SK-N-SH (cell line): ENCODE data around the gene POU4F1. TPM values are rescaled to one million over a fixed set of nuclear protein-coding genes. Genes with fewer than 3 reads are reported as not detected.

Source experiments
- CTCF ChIA-PET: fragments of 300-600, 350-600 bp; formaldehyde crosslinking; extraction: SDS; loops from one replicate; lab custom pipeline; 2021; lab: Yijun Ruan, JAX
- POLR2A ChIA-PET: fragments of 350-600 bp; sonication (Branson Sonifier 250); formaldehyde crosslinking; extraction: SDS; loops from one replicate; lab custom pipeline; 2020; ENCODE audit warnings: antibody characterized with exemption, inconsistent platforms; lab: Yijun Ruan, JAX
- DNase-seq: peaks from one replicate; pipeline ENCODE4 v3.0.0; 2012
- H2AFZ ChIP-seq: fragments of 200-600 bp; sonication (generic); 2 replicates; pipeline ENCODE4 v1.8.1; 2016; ENCODE audit warnings: antibody characterized with exemption, mild to moderate bottlenecking, low read depth
- H3F3A ChIP-seq: fragments of 200-600 bp; sonication (generic); replicated peaks from 2 replicates; pipeline ENCODE3; 2016; ENCODE audit warnings: antibody characterized with exemption, mild to moderate bottlenecking; ENCODE audit not compliant: insufficient read depth
- H3K27ac ChIP-seq, 2 experiments: fragments of 200-500 bp in 1 of 2; fragments of 200-600 bp in 1 of 2; sonication (Bioruptor generic) in 1 of 2; sonication (generic), shearing (Covaris generic) in 1 of 2; 2 replicates each; pipeline versions ENCODE4 v1.5.1 to v1.6.1; 2014 to 2016; ENCODE audit warnings: low read depth in 2 of 2, inconsistent platforms in 1 of 2, low read length in 1 of 2, mild to moderate bottlenecking in 1 of 2, mixed read lengths in 1 of 2
- H3K27me3 ChIP-seq: fragments of 200-600 bp; sonication (generic), shearing (Covaris generic); 2 replicates; pipeline ENCODE4 v1.6.1; 2016; ENCODE audit warnings: mixed run types; ENCODE audit not compliant: insufficient read depth
- H3K36me3 ChIP-seq, 2 experiments: fragments of 200-500 bp in 1 of 2; fragments of 200-600 bp in 1 of 2; sonication (Bioruptor generic) in 1 of 2; sonication (generic) in 1 of 2; replicated peaks in 1 of 2; 2 replicates each; pipeline versions ENCODE3 to v1.5.1; 2014 to 2016; ENCODE audit warnings: low read length in 1 of 2, mild to moderate bottlenecking in 1 of 2; ENCODE audit not compliant: insufficient read depth in 2 of 2, control insufficient read depth in 1 of 2
- H3K4me1 ChIP-seq, 2 experiments: fragments of 200-500 bp in 1 of 2; fragments of 200-600 bp in 1 of 2; sonication (Bioruptor generic) in 1 of 2; sonication (generic), shearing (Covaris generic) in 1 of 2; 2 replicates each; pipeline versions ENCODE4 v1.5.1 to v1.6.1; 2014 to 2016; ENCODE audit warnings: low read depth in 1 of 2, low read length in 1 of 2, mixed run types in 1 of 2; ENCODE audit not compliant: insufficient read depth in 2 of 2, control insufficient read depth in 1 of 2
- H3K4me2 ChIP-seq: fragments of 200-600 bp; sonication (generic), shearing (Covaris generic); 2 replicates; pipeline ENCODE4 v1.6.1; 2017; ENCODE audit warnings: mixed run types
- H3K4me3 ChIP-seq, 2 experiments: fragments of 200-500 bp in 1 of 2; fragments of 200-600 bp in 1 of 2; sonication (Bioruptor generic) in 1 of 2; sonication (generic), shearing (Covaris generic) in 1 of 2; 2 replicates each; pipeline versions ENCODE4 v1.5.1 to v1.8.1; 2014 to 2016; ENCODE audit warnings: low read depth in 2 of 2, inconsistent platforms in 1 of 2, low read length in 1 of 2, mild to moderate bottlenecking in 1 of 2, mixed read lengths in 1 of 2, moderate library complexity in 1 of 2
- H3K79me2 ChIP-seq: fragments of 200-600 bp; sonication (generic); 2 replicates; pipeline ENCODE4 v1.8.1; 2017; ENCODE audit warnings: mild to moderate bottlenecking; ENCODE audit not compliant: insufficient read depth
- H3K9ac ChIP-seq: fragments of 200-600 bp; sonication (generic); 2 replicates; pipeline ENCODE4 v1.6.1; 2017; ENCODE audit warnings: mixed run types
- H3K9me2 ChIP-seq: fragments of 200-600 bp; sonication (generic); 2 replicates; pipeline ENCODE4 v1.6.1; 2017; ENCODE audit warnings: mixed run types
- H3K9me3 ChIP-seq: fragments of 200-600 bp; sonication (generic); 2 replicates; pipeline ENCODE4 v1.6.1; 2017; ENCODE audit warnings: mixed run types, mild to moderate bottlenecking, moderate library complexity
- H4K20me1 ChIP-seq: fragments of 200-600 bp; sonication (generic); 2 replicates; pipeline ENCODE4 v1.6.1; 2017; ENCODE audit warnings: mild to moderate bottlenecking, mixed run types; ENCODE audit not compliant: insufficient read depth
- CHD2 ChIP-seq: fragments of 150-350 bp; IDR thresholded peaks from 2 replicates; pipeline ENCODE4 v1.6.1; 2018; ENCODE audit warnings: low read length; ENCODE audit not compliant: partially characterized antibody
- ELF1 ChIP-seq: IDR thresholded peaks from 2 replicates; pipeline ENCODE4 v1.4.0; 2012
- FOXM1 ChIP-seq: IDR thresholded peaks from 2 replicates; pipeline ENCODE4 v1.4.0; 2012; ENCODE audit warnings: low read depth, mild to moderate bottlenecking
- GABPA ChIP-seq: IDR thresholded peaks from 2 replicates; pipeline ENCODE4 v1.4.0; 2012; ENCODE audit warnings: low read depth, mild to moderate bottlenecking
- GATA2 ChIP-seq: sonication (generic); formaldehyde crosslinking; IDR thresholded peaks from 2 replicates; pipeline ENCODE4 v1.5.0; 2020; ENCODE audit warnings: mild to moderate bottlenecking, missing genetic modification reagents
- MXI1 ChIP-seq: IDR thresholded peaks from 2 replicates; pipeline ENCODE4 v1.6.1; 2012; ENCODE audit warnings: mild to moderate bottlenecking, low read depth, low read length, improper control_type of control experiment
- NFIC ChIP-seq: IDR thresholded peaks from 2 replicates; pipeline ENCODE4 v1.4.0; 2012; ENCODE audit warnings: borderline replicate concordance
- NRF1 ChIP-seq: IDR thresholded peaks from 2 replicates; pipeline ENCODE4 v1.6.1; 2012; ENCODE audit warnings: low read depth, mild to moderate bottlenecking, low read length
- POLR2AphosphoS5 ChIP-seq: IDR thresholded peaks from 2 replicates; pipeline ENCODE4 v1.6.1; 2012; ENCODE audit warnings: low read depth, low read length
- RAD21 ChIP-seq: IDR thresholded peaks from 2 replicates; pipeline ENCODE4 v1.6.1; 2012; ENCODE audit warnings: mild to moderate bottlenecking, low read length
- RCOR1 ChIP-seq: fragments of 150-350 bp; IDR thresholded peaks from 2 replicates; pipeline ENCODE4 v1.6.1; 2017; ENCODE audit warnings: antibody characterized with exemption, low read length
- SMC3 ChIP-seq: IDR thresholded peaks from 2 replicates; pipeline ENCODE4 v1.6.1; 2012; ENCODE audit warnings: low read depth, low read length, improper control_type of control experiment
- TEAD4 ChIP-seq: IDR thresholded peaks from 2 replicates; pipeline ENCODE4 v1.4.0; 2012; ENCODE audit warnings: mild to moderate bottlenecking, borderline replicate concordance; ENCODE audit not compliant: insufficient read depth
- YY1 ChIP-seq: IDR thresholded peaks from 2 replicates; pipeline ENCODE4 v1.4.0; 2012; ENCODE audit warnings: low read depth, mild to moderate bottlenecking
- WGBS: methylation state at CpG from one replicate; pipeline ENCODE4 v1.1.6; 2017; ENCODE audit warnings: low lambda C conversion rate; 5-methylcytosine and 5-hydroxymethylcytosine counted together
- polyA plus RNA-seq, 3 experiments: library from polyadenylated mRNA; depleted of rRNA; stranded (reverse); fragments of >200 nt; gene quantifications; 2 replicates each; pipeline ENCODE4 v1.2.3, GENCODE V29; 2012
- TF ChIP-seq, protein P1 (sequence below): fragments of 150-350 bp; IDR thresholded peaks from 2 replicates; pipeline ENCODE4 v1.6.1; 2016; ENCODE audit warnings: mild to moderate bottlenecking, low read depth, low read length
- TF ChIP-seq, protein P2 (sequence below): IDR thresholded peaks from 2 replicates; pipeline ENCODE4 v1.4.0; 2012; ENCODE audit warnings: low read depth, borderline replicate concordance
- TF ChIP-seq, protein P3 (sequence below): IDR thresholded peaks from 2 replicates; pipeline ENCODE4 v1.6.1; 2012; ENCODE audit warnings: mild to moderate bottlenecking, low read depth, low read length, moderate library complexity
- TF ChIP-seq, protein P4 (sequence below): IDR thresholded peaks from 2 replicates; pipeline ENCODE4 v1.4.0; 2012; ENCODE audit warnings: low read depth

POU4F1 gene
- polyA plus RNA-seq, 1 of the 3 experiments (the other 2 are of a cell fraction), result not detected

DNA sequence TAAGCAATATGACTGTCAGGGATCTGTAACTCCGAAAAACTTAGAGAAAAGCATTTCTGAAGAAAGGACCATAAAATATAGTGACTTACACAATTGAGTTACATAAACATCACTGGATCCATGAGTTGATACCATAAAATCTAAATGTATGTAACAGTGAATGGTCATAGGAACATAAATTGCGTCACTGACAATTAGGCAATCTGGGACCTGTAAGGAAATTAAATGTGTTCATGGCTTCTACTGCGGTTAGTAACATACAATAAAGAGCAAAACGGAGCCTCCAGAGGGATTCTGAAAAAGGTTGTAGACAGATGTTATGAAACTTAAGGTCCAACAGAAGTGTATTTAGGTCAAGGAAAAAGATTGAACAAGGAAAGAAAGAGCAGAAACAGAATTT is 27.1 kb downstream of the POU4F1 start (continued):
- TF ChIP-seq FOXM1 (no peak), CHD2 (no peak), TEAD4 (no peak), GATA2 (CRISPR knock-in tag) (no peak)

DNA sequence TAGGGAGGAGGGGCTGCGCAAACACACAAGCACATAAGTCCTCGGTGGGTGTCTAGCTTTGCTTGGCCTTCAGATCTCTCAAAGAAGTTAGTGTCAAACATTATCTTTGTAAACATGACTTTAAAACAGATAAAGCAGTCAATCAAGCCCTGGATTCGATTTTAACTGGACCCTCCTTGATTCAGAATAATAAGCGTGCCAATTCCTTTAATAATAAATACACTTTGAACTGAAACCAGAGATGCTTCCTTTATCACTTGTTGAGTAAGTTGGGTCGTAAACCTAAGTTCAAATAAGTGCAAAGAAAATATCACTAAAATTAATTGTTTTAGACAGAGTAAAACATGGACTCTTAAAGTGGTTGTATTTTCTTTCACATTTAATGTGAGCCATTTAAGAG is 30.9 kb downstream of the POU4F1 start:
- Histone ChIP-seq H3K4me1 (no peaks in the 10 kb centered on the region; a peak in 1 of 4 replicates), H3K4me3 (no peak overlapping the region), H3K9ac (no peak overlapping the region), H3K4me2 (no peak overlapping the region), H3K9me3 (no peaks in the 10 kb centered on the region), H3F3A (no peaks in the 10 kb centered on the region), H3K36me3 (no peaks in the 10 kb centered on the region), H3K27ac (no peak overlapping the region), H3K79me2 (no peaks in the 10 kb centered on the region), H2AFZ (no peak overlapping the region), H3K27me3 (peaks cover 4% of the 10 kb centered on the region; the same call in 1 of the 2 replicates), H4K20me1 (no peaks in the 10 kb centered on the region), H3K9me2 (no peaks in the 10 kb centered on the region)
- WGBS, result 44% methylated on average over 5 of the region's 5 CpGs
- CTCF ChIA-PET, result interaction anchor here (1.4 kb wide), 1 partner anchor 434 kb away, joined by 3 read pairs; no protein-coding TSS in a partner anchor
- POLR2A ChIA-PET, result no interaction called here
- TF ChIP-seq RAD21 (no peak), MXI1 (no peak), NRF1 (no peak), YY1 (no peak)
- TF ChIP-seq, protein P1, sequence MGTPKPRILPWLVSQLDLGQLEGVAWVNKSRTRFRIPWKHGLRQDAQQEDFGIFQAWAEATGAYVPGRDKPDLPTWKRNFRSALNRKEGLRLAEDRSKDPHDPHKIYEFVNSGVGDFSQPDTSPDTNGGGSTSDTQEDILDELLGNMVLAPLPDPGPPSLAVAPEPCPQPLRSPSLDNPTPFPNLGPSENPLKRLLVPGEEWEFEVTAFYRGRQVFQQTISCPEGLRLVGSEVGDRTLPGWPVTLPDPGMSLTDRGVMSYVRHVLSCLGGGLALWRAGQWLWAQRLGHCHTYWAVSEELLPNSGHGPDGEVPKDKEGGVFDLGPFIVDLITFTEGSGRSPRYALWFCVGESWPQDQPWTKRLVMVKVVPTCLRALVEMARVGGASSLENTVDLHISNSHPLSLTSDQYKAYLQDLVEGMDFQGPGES, result no peak
- DNase-seq, result no peak

DNA sequence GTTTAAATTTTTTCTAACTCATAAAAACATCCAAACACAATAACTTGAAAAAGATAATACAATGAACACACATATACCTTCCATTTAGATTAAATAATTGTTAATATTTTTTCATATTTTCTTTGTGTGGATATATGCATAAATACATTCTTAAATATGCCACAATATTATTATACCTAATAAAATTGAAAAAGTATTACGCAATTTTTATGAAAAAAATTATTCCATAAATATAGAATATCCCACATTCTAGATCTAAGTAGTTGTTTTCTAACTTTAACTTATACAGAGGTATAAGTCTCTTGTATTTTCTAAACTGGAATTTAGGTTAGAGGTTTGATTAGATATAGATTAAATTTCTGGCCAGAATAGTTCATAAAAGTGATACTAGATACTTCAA is 34.3 kb downstream of the POU4F1 start:
- no peaks in the 10 kb centered on the region for H3F3A ChIP-seq
- no peaks in the 10 kb centered on the region for H3K9me2 ChIP-seq
- no peak overlapping the region for H2AFZ ChIP-seq
- H3K4me2 ChIP-seq, result no peak overlapping the region
- ChIA-PET CTCF (interaction anchor here (1.7 kb wide), 1 partner anchor 328 kb away, joined by 5 read pairs; no protein-coding TSS in a partner anchor), POLR2A (no interaction called here)
- H3K27ac ChIP-seq, result no peak overlapping the region
- no peaks in the 10 kb centered on the region; a peak in 1 of 4 replicates for H3K4me1 ChIP-seq
- H3K4me3 ChIP-seq, result no peak overlapping the region
- H3K27me3 ChIP-seq, result peaks cover 4% of the 10 kb centered on the region; the same call in 1 of the 2 replicates
- H3K9me3 ChIP-seq, result no peaks in the 10 kb centered on the region
- WGBS, result 25% methylated on average over 1 of the region's 1 CpG
- no peak overlapping the region for H3K9ac ChIP-seq
- H4K20me1 ChIP-seq, result no peaks in the 10 kb centered on the region
- no peaks in the 10 kb centered on the region for H3K36me3 ChIP-seq
- no peak for TF ChIP-seq SMC3
- TF ChIP-seq, protein P2, sequence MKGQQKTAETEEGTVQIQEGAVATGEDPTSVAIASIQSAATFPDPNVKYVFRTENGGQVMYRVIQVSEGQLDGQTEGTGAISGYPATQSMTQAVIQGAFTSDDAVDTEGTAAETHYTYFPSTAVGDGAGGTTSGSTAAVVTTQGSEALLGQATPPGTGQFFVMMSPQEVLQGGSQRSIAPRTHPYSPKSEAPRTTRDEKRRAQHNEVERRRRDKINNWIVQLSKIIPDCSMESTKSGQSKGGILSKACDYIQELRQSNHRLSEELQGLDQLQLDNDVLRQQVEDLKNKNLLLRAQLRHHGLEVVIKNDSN, result no peak
- no peak for TF ChIP-seq GABPA
- TF ChIP-seq, protein P1, result no peak
- TF ChIP-seq, protein P3, sequence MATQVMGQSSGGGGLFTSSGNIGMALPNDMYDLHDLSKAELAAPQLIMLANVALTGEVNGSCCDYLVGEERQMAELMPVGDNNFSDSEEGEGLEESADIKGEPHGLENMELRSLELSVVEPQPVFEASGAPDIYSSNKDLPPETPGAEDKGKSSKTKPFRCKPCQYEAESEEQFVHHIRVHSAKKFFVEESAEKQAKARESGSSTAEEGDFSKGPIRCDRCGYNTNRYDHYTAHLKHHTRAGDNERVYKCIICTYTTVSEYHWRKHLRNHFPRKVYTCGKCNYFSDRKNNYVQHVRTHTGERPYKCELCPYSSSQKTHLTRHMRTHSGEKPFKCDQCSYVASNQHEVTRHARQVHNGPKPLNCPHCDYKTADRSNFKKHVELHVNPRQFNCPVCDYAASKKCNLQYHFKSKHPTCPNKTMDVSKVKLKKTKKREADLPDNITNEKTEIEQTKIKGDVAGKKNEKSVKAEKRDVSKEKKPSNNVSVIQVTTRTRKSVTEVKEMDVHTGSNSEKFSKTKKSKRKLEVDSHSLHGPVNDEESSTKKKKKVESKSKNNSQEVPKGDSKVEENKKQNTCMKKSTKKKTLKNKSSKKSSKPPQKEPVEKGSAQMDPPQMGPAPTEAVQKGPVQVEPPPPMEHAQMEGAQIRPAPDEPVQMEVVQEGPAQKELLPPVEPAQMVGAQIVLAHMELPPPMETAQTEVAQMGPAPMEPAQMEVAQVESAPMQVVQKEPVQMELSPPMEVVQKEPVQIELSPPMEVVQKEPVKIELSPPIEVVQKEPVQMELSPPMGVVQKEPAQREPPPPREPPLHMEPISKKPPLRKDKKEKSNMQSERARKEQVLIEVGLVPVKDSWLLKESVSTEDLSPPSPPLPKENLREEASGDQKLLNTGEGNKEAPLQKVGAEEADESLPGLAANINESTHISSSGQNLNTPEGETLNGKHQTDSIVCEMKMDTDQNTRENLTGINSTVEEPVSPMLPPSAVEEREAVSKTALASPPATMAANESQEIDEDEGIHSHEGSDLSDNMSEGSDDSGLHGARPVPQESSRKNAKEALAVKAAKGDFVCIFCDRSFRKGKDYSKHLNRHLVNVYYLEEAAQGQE, result no peak
- no peak for TF ChIP-seq ELF1
- TF ChIP-seq RAD21, result no peak
- TF ChIP-seq RCOR1, result no peak
- no peak for TF ChIP-seq GATA2 (CRISPR knock-in tag)
- no peak for TF ChIP-seq YY1
- TF ChIP-seq, protein P4, sequence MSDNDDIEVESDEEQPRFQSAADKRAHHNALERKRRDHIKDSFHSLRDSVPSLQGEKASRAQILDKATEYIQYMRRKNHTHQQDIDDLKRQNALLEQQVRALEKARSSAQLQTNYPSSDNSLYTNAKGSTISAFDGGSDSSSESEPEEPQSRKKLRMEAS, result no peak
- no peak for TF ChIP-seq NFIC
- no peak for TF ChIP-seq POLR2AphosphoS5
- DNase-seq, result no peak
- H3K79me2 ChIP-seq, result no peaks in the 10 kb centered on the region
